Activated B cell treated with CpG ODN at 0.5 μM for 24 hours (primary cell): ENCODE results near the gene ARHGAP12. TPM values are rescaled to one million over a fixed set of nuclear protein-coding genes. Genes with fewer than 3 reads are reported as not detected.

Experiments
- ATAC-seq: fragments of 200-7000 bp; cut with Tn5 transposase; one replicate; pipeline ENCODE4 v1.10.0; 2021; ENCODE audit warnings: low read depth, mild to moderate bottlenecking, moderate library complexity
- CTCF ChIA-PET: fragments of 350-600 bp; sonication (Branson Sonifier 250); formaldehyde crosslinking; loops from one replicate; lab custom pipeline; 2021; ENCODE audit warnings: antibody characterized with exemption; lab: Charles Lee
- POLR2A ChIA-PET: fragments of 350-600 bp; sonication (Branson Sonifier 250); formaldehyde crosslinking; loops from one replicate; lab custom pipeline; 2021; ENCODE audit warnings: antibody characterized with exemption; lab: Charles Lee
- DNase-seq: peaks from one replicate; pipeline ENCODE4 v3.0.0; 2022
- H3K27ac Mint-ChIP-seq: one replicate; pipeline ENCODE4 v1.8.0; 2020; ENCODE audit warnings: mixed read lengths
- H3K27me3 Mint-ChIP-seq: one replicate; pipeline ENCODE4 v1.8.0; 2021; ENCODE audit warnings: mixed read lengths
- H3K36me3 Mint-ChIP-seq: one replicate; pipeline ENCODE4 v1.8.0; 2021; ENCODE audit warnings: low read depth, mixed read lengths
- H3K4me1 Mint-ChIP-seq: one replicate; pipeline ENCODE4 v1.8.0; 2021; ENCODE audit warnings: mixed read lengths
- H3K4me3 Mint-ChIP-seq: one replicate; pipeline ENCODE4 v1.8.0; 2020; ENCODE audit warnings: mild to moderate bottlenecking, mixed read lengths
- H3K9me3 Mint-ChIP-seq: one replicate; pipeline ENCODE4 v1.8.0; 2020; ENCODE audit warnings: mixed read lengths
- CTCF ChIP-seq: fragments of 200-600 bp; IDR thresholded peaks from one replicate; pipeline ENCODE4 v1.8.0; 2022; ENCODE audit warnings: antibody characterized with exemption, mild to moderate bottlenecking
- intact Hi-C: fragments of 100-400 bp; cut with micrococcal nuclease; formaldehyde crosslinking; loops from one replicate; pipeline ENCODE4 v1.15.1; 2024
- total RNA-seq: library from RNA; stranded (reverse); gene quantifications from 2 replicates; pipeline ENCODE4 v1.2.3, GENCODE V29; 2022

ARHGAP12 gene
- total RNA-seq, 1 donor from 2014 or later, result 23.2 TPM

- DNase-seq (no peak), ATAC-seq (no peak)
- Mint-ChIP-seq H3K27me3 (no peaks in the 10 kb centered on the region), H3K4me1 (peaks cover 60% of the 10 kb centered on the region), H3K27ac (no peak overlapping the region), H3K4me3 (no peak overlapping the region), H3K9me3 (no peaks in the 10 kb centered on the region), H3K36me3 (peaks cover 48% of the 10 kb centered on the region)
- ChIA-PET POLR2A (no interaction called here), CTCF (no interaction called here)
- intact Hi-C loops, result no loop called here
- TF ChIP-seq CTCF, result no peak
Measured at GRCh38 chr10:31910016-31910415, 18.6 kb downstream of the ARHGAP12 start.

GRCh38 chr10:31908157-31908556 lies 20.5 kb downstream of the ARHGAP12 start:
- no peaks in the 10 kb centered on the region for H3K27me3 Mint-ChIP-seq
- no peak overlapping the region for H3K27ac Mint-ChIP-seq
- peaks cover 50% of the 10 kb centered on the region for H3K4me1 Mint-ChIP-seq
- no peaks in the 10 kb centered on the region for H3K9me3 Mint-ChIP-seq
- no peak for TF ChIP-seq CTCF
- ChIA-PET POLR2A (no interaction called here), CTCF (no interaction called here)
- DNase-seq, result no peak
- peaks cover 53% of the 10 kb centered on the region for H3K36me3 Mint-ChIP-seq
- ATAC-seq, result no peak
- intact Hi-C loops, result no loop called here
- H3K4me3 Mint-ChIP-seq, result no peak overlapping the region

DNA sequence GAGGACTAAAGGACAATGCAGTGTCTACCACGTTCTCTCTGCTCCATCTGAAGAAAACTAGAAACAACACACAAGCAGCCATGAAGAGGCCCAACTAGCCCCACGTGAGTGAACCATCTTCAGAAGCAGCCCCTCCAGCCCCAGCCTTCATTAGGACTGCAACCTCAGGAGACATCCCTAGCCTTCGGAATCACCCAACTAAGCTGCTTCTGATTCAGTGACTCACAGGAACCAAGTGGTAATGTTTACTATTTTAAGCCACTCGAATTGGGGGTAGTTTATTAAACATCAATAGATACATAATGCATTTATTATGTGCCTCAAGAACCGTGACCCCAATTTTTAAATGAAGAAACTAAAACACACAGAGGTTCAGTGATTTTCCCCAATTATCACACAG lies 22.6 kb downstream of the ARHGAP12 start:
- CTCF ChIA-PET, result interaction anchor here (0.6 kb wide), 1 partner anchor 41 kb away, joined by 3 read pairs; no protein-coding TSS in a partner anchor

GRCh38 chr10:31905586-31905985 lies 23.0 kb downstream of the ARHGAP12 start:
- DNase-seq, result no peak
- H3K27ac Mint-ChIP-seq, result no peak overlapping the region
- no peak for TF ChIP-seq CTCF
- H3K4me3 Mint-ChIP-seq, result no peak overlapping the region
- ChIA-PET CTCF (no interaction called here), POLR2A (no interaction called here)
- intact Hi-C loops, result no loop called here
- ATAC-seq, result no peak
- H3K27me3 Mint-ChIP-seq, result no peaks in the 10 kb centered on the region
- peaks cover 66% of the 10 kb centered on the region for H3K36me3 Mint-ChIP-seq
- peaks cover 36% of the 10 kb centered on the region for H3K4me1 Mint-ChIP-seq
- no peaks in the 10 kb centered on the region for H3K9me3 Mint-ChIP-seq

More for the DNA sequence above, 22.6 kb downstream of the ARHGAP12 start:
- POLR2A ChIA-PET, result no interaction called here
- H3K36me3 Mint-ChIP-seq, result peaks cover 64% of the 10 kb centered on the region
- TF ChIP-seq CTCF, result no peak
- H3K4me1 Mint-ChIP-seq, result peaks cover 37% of the 10 kb centered on the region
- no peak overlapping the region for H3K4me3 Mint-ChIP-seq
- H3K27ac Mint-ChIP-seq, result no peak overlapping the region
- DNase-seq (no peak), ATAC-seq (no peak)
- no peaks in the 10 kb centered on the region for H3K9me3 Mint-ChIP-seq
- H3K27me3 Mint-ChIP-seq, result no peaks in the 10 kb centered on the region
- intact Hi-C loops, result no loop called here

GRCh38 chr10:31902625-31903024 lies 26.0 kb downstream of the ARHGAP12 start:
- ATAC-seq (no peak), DNase-seq (no peak)
- TF ChIP-seq CTCF, result no peak
- no peaks in the 10 kb centered on the region for H3K9me3 Mint-ChIP-seq
- H3K4me3 Mint-ChIP-seq, result no peak overlapping the region
- no peaks in the 10 kb centered on the region for H3K27me3 Mint-ChIP-seq
- intact Hi-C loops, result no loop called here
- POLR2A ChIA-PET, result no interaction called here
- H3K36me3 Mint-ChIP-seq, result peaks cover 65% of the 10 kb centered on the region
- CTCF ChIA-PET, result no interaction called here
- peaks cover 38% of the 10 kb centered on the region for H3K4me1 Mint-ChIP-seq
- no peak overlapping the region for H3K27ac Mint-ChIP-seq
